PC-9 (cell line): ENCODE measurements around the gene NGEF. TPM values are rescaled to one million over a fixed set of nuclear protein-coding genes. Genes with fewer than 3 reads are reported as not detected.
A peak's percentile ranks its signal among the peaks of the same experiment; 100 is the strongest.

ENCODE experiments used
- BruUV-seq: library from RNA; stranded (reverse); fragments of 400-500 nt; replicated peaks from 2 replicates; lab custom pipeline; 2021; lab: Mats Ljungman, UMichigan
- CTCF ChIA-PET: fragments of 300-600 bp; sonication (Branson Sonifier 250); formaldehyde crosslinking; loops from one replicate; lab custom pipeline; 2022; ENCODE audit warnings: antibody characterized with exemption; lab: Charles Lee
- POLR2A ChIA-PET: fragments of 300-600 bp; sonication (Branson Sonifier 250); formaldehyde crosslinking; loops from one replicate; lab custom pipeline; 2022; ENCODE audit warnings: antibody characterized with exemption; ENCODE audit not compliant: unreplicated experiment; lab: Charles Lee
- DNase-seq, 2 experiments: peaks; one replicate each; pipeline versions ENCODE4 v3.0.0 to v3.0.0-alpha.2; 2015 to 2022; ENCODE audit warnings: mixed read lengths in 1 of 2
- H2AFZ ChIP-seq: fragments of 200-600 bp; sonication (generic); 2 replicates; pipeline ENCODE4 v1.8.1; 2017; ENCODE audit warnings: antibody characterized with exemption
- H3F3A ChIP-seq: fragments of 200-600 bp; sonication (generic); 2 replicates; pipeline ENCODE4 v1.8.1; 2017; ENCODE audit warnings: antibody characterized with exemption, mild to moderate bottlenecking, low read depth; ENCODE audit not compliant: insufficient read depth
- H3K27ac ChIP-seq: fragments of 200-600 bp; sonication (generic); 2 replicates; pipeline ENCODE4 v1.6.1; 2016; ENCODE audit warnings: mixed run types
- H3K27me3 ChIP-seq: fragments of 200-600 bp; sonication (generic); 2 replicates; pipeline ENCODE4 v1.6.1; 2016; ENCODE audit warnings: low read depth, mixed run types; ENCODE audit not compliant: insufficient read depth
- H3K36me3 ChIP-seq: fragments of 200-600 bp; sonication (generic); 2 replicates; pipeline ENCODE4 v1.6.1; 2016; ENCODE audit warnings: low read depth, mixed run types
- H3K4me1 ChIP-seq: fragments of 200-600 bp; sonication (generic); replicated peaks from 2 replicates; pipeline ENCODE4 v1.6.1; 2016; ENCODE audit warnings: mixed run types; ENCODE audit not compliant: insufficient read depth
- H3K4me2 ChIP-seq: fragments of 200-600 bp; sonication (generic); 2 replicates; pipeline ENCODE4 v1.6.1; 2017; ENCODE audit warnings: mixed run types
- H3K4me3 ChIP-seq: fragments of 200-600 bp; sonication (generic); 2 replicates; pipeline ENCODE4 v1.6.1; 2016; ENCODE audit warnings: mixed run types
- H3K79me2 ChIP-seq: fragments of 200-600 bp; sonication (generic); 2 replicates; pipeline ENCODE4 v1.6.1; 2017; ENCODE audit warnings: low read depth, mixed run types
- H3K9me2 ChIP-seq: fragments of 200-600 bp; sonication (generic); 2 replicates; pipeline ENCODE4 v1.8.1; 2017; ENCODE audit warnings: mild to moderate bottlenecking; ENCODE audit not compliant: insufficient read depth
- H3K9me3 ChIP-seq: fragments of 200-600 bp; sonication (generic); 2 replicates; pipeline ENCODE4 v1.8.1; 2016; ENCODE audit warnings: low read depth; ENCODE audit not compliant: insufficient read depth
- H4K20me1 ChIP-seq: fragments of 200-600 bp; sonication (generic); 2 replicates; pipeline ENCODE4 v1.8.1; 2017; ENCODE audit not compliant: insufficient read depth
- EZH2 ChIP-seq: fragments of 200-600 bp; sonication (generic); IDR thresholded peaks from 2 replicates; pipeline ENCODE4 v1.8.0; 2017; ENCODE audit warnings: antibody characterized with exemption, low read depth
- intact Hi-C: fragments of 100-400 bp; cut with micrococcal nuclease; formaldehyde crosslinking; loops from one replicate; pipeline ENCODE4 v1.10.0; 2022; ENCODE audit not compliant: unreplicated experiment
- total RNA-seq: library from RNA; stranded (reverse); gene quantifications from 2 replicates; pipeline ENCODE4 v1.2.3, GENCODE V29; 2021
- TF ChIP-seq, protein P1 (sequence below): fragments of 200-600 bp; sonication (generic); conservative IDR thresholded peaks from 2 replicates; pipeline ENCODE4 v1.6.1; 2017; ENCODE audit warnings: mixed run types, antibody characterized with exemption, mild to moderate bottlenecking, moderate library complexity

Gene NGEF
- total RNA-seq, 1 experiment from 2014 or later = 55.3 TPM

DNA sequence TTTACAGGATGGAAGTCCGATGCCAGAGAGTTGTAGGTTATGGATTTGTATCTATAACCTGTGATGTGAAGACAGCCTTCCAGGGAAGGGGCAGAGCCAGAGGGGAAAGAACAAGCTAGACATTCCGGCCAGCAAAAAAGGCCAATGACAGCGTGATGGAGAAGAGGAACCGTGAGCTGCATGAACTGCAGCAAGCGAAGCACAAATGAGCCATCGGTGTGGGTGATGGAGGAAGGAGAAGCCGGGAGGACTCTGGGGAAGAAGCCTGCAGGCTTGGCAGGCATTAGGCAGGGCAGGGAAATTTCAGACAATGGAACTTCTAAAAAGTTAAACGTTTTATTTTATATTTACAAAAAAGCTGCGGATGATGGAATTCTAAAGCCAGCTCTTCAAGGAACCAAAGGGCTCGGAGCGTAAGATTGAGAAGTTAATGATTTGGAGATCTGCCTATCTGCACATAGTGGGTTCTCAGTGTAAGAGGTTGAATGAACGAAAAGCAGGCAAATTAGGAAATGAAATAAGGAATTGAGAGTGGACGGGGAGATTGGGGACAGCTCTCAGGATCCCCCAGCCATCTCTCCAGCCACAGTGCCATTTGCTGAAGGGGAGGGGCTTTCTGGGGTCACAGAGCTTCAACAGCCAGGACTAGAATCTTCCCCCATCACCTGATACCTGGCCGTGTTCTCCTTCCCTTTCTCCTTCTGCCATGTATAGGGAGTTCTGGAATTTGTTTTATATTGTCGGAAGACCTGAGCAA lies 28.4 kb downstream of the NGEF start:
- Histone ChIP-seq H3K27me3 (no peaks in the 10 kb centered on the region), H3K4me3 (no peak overlapping the region)
- intact Hi-C loops = loop anchor here (10.0 kb wide), 1 partner anchor 430 kb away; no protein-coding TSS in a partner anchor

DNA sequence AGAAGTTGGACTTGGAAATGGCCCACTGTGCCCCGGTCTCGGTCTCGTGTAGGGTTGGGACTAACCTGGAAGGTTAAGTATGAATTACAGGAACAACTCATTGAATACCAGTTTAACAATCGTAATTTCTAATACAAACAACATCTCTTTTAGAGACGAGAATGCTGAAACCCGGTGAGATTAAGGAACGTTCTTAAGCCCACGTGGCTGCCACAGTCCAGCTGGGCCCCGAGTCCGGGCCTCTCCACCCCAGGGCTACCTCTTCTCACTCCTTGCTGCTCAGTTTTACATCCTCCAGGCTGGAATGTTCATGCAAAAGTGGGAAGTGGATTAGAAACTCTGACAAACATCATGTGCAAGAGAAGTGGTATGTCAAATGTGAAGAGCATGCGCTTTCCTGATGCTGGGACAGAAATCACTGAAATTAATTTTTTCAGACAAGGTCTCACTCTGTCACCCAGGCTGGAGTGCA lies 29.4 kb downstream of the NGEF start:
- H3K36me3 ChIP-seq = no peaks in the 10 kb centered on the region
- H3K4me1 ChIP-seq = peaks cover 69% of the 10 kb centered on the region
- no TSS peak for BruUV-seq
- intact Hi-C loops = loop anchor here (10.0 kb wide), 1 partner anchor 431 kb away; no protein-coding TSS in a partner anchor
- TF ChIP-seq EZH2 = no peak
- TF ChIP-seq, protein P1, sequence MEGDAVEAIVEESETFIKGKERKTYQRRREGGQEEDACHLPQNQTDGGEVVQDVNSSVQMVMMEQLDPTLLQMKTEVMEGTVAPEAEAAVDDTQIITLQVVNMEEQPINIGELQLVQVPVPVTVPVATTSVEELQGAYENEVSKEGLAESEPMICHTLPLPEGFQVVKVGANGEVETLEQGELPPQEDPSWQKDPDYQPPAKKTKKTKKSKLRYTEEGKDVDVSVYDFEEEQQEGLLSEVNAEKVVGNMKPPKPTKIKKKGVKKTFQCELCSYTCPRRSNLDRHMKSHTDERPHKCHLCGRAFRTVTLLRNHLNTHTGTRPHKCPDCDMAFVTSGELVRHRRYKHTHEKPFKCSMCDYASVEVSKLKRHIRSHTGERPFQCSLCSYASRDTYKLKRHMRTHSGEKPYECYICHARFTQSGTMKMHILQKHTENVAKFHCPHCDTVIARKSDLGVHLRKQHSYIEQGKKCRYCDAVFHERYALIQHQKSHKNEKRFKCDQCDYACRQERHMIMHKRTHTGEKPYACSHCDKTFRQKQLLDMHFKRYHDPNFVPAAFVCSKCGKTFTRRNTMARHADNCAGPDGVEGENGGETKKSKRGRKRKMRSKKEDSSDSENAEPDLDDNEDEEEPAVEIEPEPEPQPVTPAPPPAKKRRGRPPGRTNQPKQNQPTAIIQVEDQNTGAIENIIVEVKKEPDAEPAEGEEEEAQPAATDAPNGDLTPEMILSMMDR = no peak
- H4K20me1 ChIP-seq = no peaks in the 10 kb centered on the region
- no peaks in the 10 kb centered on the region for H3K79me2 ChIP-seq
- POLR2A ChIA-PET = no interaction called here
- H3K27me3 ChIP-seq = no peaks in the 10 kb centered on the region
- peak in 1 of 2 experiments; percentile 28 for DNase-seq
- no peak overlapping the region for H3K4me3 ChIP-seq
- H3K9me3 ChIP-seq = 0 out of 2 replicates have a peak, but pooled peaks cover 6% of the 10 kb centered on the region
- no peak overlapping the region for H3K27ac ChIP-seq
- CTCF ChIA-PET = no interaction called here
- H3K4me2 ChIP-seq = no peak overlapping the region
- H2AFZ ChIP-seq = no peak overlapping the region
- H3F3A ChIP-seq = peaks cover 56% of the 10 kb centered on the region
- no peaks in the 10 kb centered on the region for H3K9me2 ChIP-seq

More for the DNA sequence above, 28.4 kb downstream of the NGEF start:
- Histone ChIP-seq H3K4me1 (peaks cover 69% of the 10 kb centered on the region), H4K20me1 (no peaks in the 10 kb centered on the region), H2AFZ (no peak overlapping the region), H3K36me3 (no peaks in the 10 kb centered on the region), H3K9me2 (no peaks in the 10 kb centered on the region), H3K9me3 (0 out of 2 replicates have a peak, but pooled peaks cover 6% of the 10 kb centered on the region), H3F3A (peaks cover 56% of the 10 kb centered on the region), H3K4me2 (no peak overlapping the region), H3K79me2 (no peaks in the 10 kb centered on the region), H3K27ac (no peak overlapping the region)
- ChIA-PET POLR2A (no interaction called here), CTCF (no interaction called here)
- DNase-seq = peak in 1 of 2 experiments; percentile 17
- no TSS peak for BruUV-seq
- TF ChIP-seq, protein P1 = no peak
- TF ChIP-seq EZH2 = no peak

DNA sequence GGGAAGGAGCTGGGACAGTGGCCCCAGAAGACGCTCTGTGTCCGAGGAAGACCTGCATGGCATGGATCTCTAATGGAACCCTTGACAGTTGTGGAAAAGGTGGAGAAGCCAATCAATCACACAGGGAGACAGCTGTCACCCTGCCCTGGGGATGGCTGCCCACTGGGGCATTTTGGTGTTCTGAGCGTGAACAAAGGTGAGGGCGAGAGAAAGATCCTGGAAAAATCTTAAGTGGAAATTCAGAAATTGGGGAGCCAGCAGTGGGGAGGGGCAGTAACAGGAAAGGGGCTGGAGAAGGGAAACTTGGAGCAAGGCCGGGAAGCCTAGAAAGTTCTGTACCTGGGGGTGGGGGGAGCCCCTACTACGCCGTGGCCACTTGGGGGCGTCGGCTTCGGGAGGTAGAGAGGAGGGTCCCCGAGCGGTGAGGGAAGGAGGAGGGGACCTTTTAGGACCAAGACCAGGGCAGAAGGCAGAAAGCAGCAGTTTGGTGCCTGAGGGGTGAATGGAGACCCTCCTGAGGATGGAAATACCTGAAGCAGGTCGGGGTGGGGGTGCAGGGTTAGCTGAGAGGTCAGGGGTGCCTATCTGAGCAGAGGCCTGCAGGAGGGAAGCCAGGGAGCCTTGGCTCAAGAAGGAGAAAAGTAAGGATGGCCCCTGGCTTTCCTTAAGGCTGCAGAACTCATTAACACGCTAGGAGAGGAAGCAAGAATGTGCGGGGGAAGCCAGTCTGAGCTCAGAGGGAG lies 30.0 kb downstream of the NGEF start:
- Histone ChIP-seq H3K9me3 (0 out of 2 replicates have a peak, but pooled peaks cover 6% of the 10 kb centered on the region), H3K4me1 (peaks cover 70% of the 10 kb centered on the region), H3F3A (peaks cover 50% of the 10 kb centered on the region), H3K27me3 (no peaks in the 10 kb centered on the region), H3K4me2 (no peak overlapping the region), H3K27ac (no peak overlapping the region), H3K4me3 (no peak overlapping the region), H3K36me3 (no peaks in the 10 kb centered on the region), H2AFZ (no peak overlapping the region), H3K9me2 (no peaks in the 10 kb centered on the region), H4K20me1 (no peaks in the 10 kb centered on the region), H3K79me2 (no peaks in the 10 kb centered on the region)
- CTCF ChIA-PET = interaction anchor here (0.8 kb wide), 1 partner anchor 101 kb away, joined by 3 read pairs; no protein-coding TSS in a partner anchor
- no peak for TF ChIP-seq EZH2
- TF ChIP-seq, protein P1 = no peak
- DNase-seq = peak in 1 of 2 experiments; percentile 15
- POLR2A ChIA-PET = no interaction called here
- BruUV-seq = no TSS peak
- intact Hi-C loops = loop anchor here (10.0 kb wide), 1 partner anchor 432 kb away; no protein-coding TSS in a partner anchor
